Liver (tissue), 3 donors: ENCODE results near the gene UBE2K.

ENCODE experiments used
- CTCF ChIP-seq: fragments of 150-350 bp; IDR thresholded peaks from 2 replicates; pipeline ENCODE4 v1.5.1; 2017; ENCODE audit warnings: improper control_type of control experiment, low read depth, low read length; ENCODE audit not compliant: missing input control
- GABPA ChIP-seq, 2 donors: IDR thresholded peaks in 1 of 2; conservative IDR thresholded peaks in 1 of 2; 2 replicates each; pipeline ENCODE4 v1.6.1; 2016; ENCODE audit warnings: antibody characterized with exemption in 2 of 2, mild to moderate bottlenecking in 1 of 2, moderate library complexity in 1 of 2
- HNF4A ChIP-seq, 2 donors: conservative IDR thresholded peaks; 2 replicates each; pipeline ENCODE4 v1.6.1; 2016; ENCODE audit warnings: antibody characterized with exemption in 2 of 2, mild to moderate bottlenecking in 2 of 2
- REST ChIP-seq: IDR thresholded peaks from 2 replicates; pipeline ENCODE4 v1.6.1; 2016; ENCODE audit warnings: antibody characterized with exemption, mild to moderate bottlenecking
- RXRA ChIP-seq, 2 donors: IDR thresholded peaks; 2 replicates each; pipeline ENCODE4 v1.6.1; 2017 to 2018; ENCODE audit warnings: antibody characterized with exemption in 2 of 2, mild to moderate bottlenecking in 1 of 2
- SP1 ChIP-seq: IDR thresholded peaks from 2 replicates; pipeline ENCODE4 v1.6.1; 2018; ENCODE audit warnings: antibody characterized with exemption, mild to moderate bottlenecking
- TAF1 ChIP-seq: conservative IDR thresholded peaks from 2 replicates; pipeline ENCODE4 v1.6.1; 2016; ENCODE audit warnings: antibody characterized with exemption, mild to moderate bottlenecking
- TF ChIP-seq, protein P1 (sequence below): IDR thresholded peaks from 2 replicates; pipeline ENCODE4 v1.6.1; 2016; ENCODE audit warnings: antibody characterized with exemption
- donor health status: healthy.
- donor health status: healthy.

GRCh38 chr4:39825741-39826231, 127.8 kb downstream of the UBE2K start:
- TF ChIP-seq RXRA (IDR thresholded peaks at IDR 0.05) (no peak), CTCF (no peak), REST (no peak), TAF1 (no peak), HNF4A (conservative IDR thresholded peaks at IDR 0.05) (no peak), SP1 (no peak), GABPA (IDR thresholded peaks at IDR 0.05 in 1 of 2, conservative IDR thresholded peaks at IDR 0.05 in 1 of 2) (no peak)
- TF ChIP-seq, protein P1, sequence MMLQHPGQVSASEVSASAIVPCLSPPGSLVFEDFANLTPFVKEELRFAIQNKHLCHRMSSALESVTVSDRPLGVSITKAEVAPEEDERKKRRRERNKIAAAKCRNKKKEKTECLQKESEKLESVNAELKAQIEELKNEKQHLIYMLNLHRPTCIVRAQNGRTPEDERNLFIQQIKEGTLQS = no peak
